Hematopoietic multipotent progenitor cell treated with erythropoietin and hydrocortisone succinate and interleukin-3 and kit ligand, for 4 days (in vitro differentiated cells): ENCODE data around the gene KDELR3.

Source experiments
- DNase-seq: peaks from one replicate; pipeline ENCODE4 v3.0.0-alpha.2; 2015

The KDELR3 gene

DNA sequence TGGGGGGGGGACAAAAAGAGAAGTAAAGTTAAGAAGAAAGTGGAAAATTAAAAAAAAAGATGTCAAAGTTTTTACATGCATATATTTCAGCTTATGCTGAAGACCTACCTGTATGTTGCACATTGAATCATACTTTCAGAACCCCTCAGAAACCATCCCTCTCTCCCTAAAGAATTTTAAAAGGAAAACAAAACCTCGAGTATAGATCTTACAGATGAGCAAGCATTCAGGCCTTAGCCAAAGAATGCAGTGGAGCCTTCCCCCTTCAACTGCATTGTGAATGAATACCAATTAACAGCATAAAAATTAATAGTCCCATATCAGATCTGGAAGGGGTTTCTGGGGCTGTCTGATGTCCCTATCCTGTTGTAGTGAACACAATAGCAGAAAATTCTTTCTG, 16.3 kb downstream of the KDELR3 start:
- no peak for DNase-seq

DNA sequence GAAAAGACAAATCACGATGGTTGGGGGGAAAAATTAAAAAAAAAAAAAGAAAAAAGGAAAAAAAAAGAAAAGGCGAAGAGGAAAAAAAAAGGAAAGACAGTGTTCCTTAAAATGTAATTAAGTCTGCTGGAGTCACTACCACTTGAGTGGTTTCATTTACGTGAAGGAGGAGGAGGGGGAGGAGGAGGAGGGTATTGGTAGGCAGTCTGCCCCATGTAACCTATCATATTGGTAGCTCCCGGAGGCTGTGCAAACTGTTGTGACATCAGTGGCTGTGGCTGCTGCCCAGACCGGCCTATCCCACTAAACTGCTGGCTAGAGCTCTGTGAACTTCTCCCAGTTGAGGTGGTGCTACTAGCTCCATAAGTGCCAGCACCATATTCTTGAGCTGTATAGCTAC, 17.9 kb downstream of the KDELR3 start:
- DNase-seq, result no peak

DNA sequence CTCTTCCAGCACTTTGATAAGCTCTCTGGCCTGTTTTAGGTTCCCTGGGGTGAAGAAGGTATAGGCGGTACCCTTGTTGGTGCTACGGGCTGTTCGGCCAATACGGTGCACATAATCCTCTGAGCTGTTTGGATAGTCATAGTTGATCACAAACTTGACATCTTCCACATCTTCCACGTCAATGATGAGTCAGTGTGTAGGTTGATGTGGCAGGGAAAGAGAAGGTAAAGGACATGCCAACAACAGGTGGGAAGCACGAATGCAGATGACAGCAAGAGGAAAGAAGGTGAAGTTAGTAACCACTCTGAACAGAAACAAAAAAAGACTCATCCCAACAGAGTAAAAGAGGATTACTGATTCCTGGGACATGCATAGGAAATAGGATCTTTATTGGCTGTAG, 20.1 kb downstream of the KDELR3 start:
- no peak for DNase-seq

DNA sequence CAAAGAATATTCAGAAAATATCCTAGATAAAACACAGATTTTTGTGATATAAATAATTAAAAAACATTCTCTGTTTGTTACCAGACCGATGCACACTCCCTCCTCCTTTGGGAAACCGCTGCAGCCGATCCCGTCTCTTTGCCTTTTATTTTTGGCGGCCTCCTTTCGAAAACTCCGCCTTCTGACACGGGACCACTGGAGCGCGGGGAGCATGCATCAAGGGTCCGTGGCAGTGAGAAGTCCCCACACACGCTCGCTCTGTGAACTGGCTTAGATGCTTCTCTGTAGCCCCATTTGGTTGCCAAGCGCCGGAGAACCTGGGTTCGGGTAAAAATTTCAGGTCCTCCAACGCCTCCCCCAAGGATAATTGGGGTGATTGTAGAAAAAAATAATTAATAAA, 21.2 kb downstream of the KDELR3 start:
- no peak for DNase-seq

DNA sequence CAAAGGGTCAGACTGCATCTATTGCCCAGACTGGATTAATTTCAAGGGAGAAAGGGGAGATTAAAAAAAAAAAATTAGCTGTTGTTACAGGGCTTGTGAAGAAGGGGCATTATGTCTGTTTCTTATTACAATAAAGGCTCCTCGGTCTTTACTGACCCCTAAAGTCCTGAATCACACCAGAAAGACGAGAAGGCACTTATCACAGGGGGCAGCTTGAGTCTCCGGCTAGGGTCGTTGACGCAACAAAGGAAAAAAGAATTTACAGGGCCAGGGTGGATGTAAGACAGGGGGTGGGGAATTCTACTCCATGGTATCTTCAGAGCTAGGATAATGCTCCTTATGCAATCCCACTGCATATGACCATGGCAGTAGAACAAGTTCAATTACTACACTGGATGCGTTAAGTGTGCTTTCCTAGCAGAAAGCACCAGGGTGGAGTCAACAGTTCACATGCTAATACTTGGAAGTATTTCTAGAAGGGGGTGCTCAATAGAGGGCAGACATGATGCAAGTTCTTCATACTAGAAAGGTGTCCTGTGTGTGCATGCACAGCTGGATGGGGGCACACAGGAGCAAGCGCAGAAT, 21.8 kb downstream of the KDELR3 start:
- DNase-seq, result no peak

DNA sequence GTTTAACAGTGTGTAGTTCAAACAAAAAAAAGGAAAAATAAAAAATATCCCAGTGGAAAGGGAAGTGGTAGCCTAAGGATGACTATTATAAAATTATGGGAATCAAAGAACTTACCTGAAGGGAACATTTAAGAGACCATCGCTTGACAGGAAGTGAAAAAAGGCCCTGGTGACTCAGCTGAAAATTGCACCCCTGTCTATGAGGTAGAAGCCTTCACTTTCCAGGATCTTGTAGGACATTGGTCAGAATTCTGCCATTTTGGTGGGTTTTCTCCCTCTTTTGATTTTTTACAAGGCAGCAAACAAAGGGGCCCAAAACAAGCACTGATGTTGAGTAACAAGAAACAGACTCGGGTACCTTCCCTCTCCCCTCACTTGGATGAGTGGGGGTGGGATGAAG, 22.6 kb downstream of the KDELR3 start:
- no peak for DNase-seq

DNA sequence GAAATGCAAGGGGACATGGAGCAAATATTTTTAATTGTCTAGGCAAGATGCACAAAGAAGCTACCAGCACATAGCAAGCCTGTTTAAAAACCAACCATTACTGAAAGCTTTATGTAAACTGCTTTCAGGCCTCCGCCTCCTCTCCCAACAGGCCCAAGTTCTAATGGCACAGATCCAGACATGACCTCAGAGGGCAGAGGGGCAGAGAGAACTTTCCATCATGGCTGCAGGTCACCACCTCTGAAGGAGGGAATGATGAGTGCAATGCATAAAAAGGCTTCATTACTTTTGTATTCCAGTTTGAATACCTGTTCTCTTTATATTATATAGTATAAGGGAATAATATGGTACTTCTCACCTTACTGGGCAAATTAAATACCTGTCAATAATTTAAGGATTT, 23.0 kb downstream of the KDELR3 start:
- DNase-seq, result no peak

DNA sequence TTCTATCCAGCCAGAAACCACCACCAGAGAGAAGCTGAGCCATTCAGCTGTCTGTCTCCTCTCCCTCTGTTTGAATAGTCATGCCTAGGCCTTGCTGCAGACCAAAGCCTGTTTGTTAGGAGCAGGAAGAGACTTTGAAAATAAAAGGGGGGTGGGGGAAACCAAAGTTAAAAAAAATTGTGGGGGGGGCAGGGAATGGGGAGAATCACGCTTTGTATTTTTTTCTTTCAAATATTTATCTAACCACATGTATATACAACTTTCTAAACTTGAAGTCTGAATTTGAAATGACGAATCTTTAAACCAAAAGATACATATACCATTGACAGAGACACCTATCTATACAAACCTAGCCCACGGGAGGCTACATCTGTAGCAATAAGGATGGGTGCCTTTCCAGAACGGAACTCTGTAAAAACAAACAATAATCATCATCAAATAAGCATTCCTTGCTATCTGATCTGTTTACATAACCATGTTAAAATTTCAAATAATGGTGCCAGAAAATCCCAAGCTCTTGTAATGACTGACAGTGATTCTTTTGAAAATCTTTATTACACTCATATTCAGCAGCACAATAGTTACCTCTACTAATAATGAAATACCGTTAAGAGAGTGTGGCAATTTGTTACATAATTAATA, 23.9 kb downstream of the KDELR3 start:
- no peak for DNase-seq

DNA sequence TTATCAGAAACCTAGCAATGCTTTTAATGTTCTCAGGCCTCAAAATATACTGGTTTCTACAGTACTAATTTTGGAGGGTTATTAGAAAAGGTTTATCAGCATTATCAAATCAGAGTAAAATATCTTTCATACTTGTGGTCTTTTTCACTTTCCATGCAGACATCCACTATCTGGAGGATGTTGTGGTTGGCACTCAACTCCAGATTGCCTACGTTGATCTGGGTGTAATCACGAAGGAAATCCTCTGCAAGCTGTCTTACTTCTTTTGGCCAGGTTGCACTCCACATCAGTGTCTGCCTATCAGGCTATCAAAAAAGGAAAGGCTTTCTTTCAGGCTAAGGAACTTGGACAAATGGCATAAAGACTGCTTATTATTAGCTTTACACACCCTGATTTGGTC, 26.6 kb downstream of the KDELR3 start:
- peak; percentile 50 for DNase-seq

DNA sequence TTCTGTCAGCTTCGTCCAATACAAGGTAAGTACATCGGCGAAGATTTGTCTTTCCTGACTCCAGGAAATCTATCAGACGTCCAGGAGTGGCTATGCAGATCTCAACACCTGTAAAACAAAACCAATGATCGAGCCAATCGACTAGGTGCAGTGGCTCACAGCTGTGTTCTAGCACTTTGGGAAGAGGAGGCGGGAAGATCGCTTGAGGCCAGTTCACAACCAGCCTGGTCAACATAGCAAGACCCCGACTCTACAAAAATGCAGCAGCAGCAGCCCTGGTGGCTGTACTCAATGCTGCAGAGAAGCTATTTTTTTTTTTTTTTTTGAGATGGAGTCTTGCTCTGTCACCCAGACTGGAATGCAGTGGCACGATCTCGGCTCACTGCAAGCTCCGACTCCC, 27.0 kb downstream of the KDELR3 start:
- DNase-seq, result no peak

DNA sequence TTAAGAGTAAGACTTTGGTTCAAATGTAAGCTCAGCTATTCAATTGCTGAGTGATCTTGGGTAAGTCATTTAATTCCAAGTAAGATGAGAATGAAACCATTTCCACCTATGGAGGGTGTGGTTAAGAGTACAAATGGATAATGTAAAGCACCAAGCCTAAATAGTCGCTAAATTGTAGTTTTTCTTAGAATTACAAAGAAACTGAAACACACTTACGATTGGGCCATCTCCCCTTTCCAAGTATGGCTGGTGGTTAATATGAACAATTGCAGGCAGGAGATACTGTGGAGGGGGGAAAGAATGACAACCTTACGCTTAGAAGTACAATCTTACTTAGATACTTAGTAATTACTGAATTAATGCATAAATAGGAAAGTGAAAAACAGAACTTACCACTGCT, 30.0 kb downstream of the KDELR3 start:
- DNase-seq, result no peak

DNA sequence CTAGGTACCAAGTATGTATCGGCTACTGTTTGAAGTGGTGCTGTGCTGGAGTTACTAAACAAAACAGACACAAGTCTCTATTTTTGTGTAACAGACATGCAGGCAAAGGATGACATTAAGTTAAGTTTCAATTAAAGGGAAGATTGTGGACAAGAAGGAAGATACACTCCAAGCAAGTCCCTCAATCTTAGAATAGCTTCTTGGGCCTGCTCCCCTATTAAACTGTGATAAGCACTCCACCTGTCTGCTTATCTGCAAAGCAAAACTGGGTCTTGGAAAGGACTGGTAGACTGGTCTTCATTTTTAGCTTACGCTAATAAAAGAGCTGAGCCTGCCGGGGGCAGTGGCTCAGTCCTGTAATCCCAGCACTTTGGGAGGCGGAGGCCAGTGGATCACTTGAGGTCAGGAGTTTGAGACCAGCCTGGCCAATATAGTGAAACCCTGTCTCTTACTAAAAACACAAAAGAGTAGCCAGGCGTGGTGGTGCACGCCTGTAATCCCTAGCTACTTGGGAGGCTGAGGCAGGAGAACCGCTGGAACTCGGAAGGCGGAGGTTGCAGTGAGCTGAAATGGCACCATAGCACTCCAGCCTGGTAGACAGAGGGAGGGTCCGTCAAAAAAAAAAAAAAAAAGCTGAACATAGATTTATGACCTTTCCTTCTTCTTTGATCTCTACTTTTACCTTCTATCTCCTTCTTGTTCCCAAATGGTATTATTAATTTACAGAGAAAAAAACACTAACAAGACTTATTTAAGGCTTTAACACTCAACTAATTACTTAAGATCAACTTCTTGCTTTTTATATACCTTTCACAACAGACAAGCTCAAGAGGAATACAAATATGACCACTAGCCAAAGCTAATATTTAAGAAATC, 34.1 kb downstream of the KDELR3 start:
- no peak for DNase-seq

DNA sequence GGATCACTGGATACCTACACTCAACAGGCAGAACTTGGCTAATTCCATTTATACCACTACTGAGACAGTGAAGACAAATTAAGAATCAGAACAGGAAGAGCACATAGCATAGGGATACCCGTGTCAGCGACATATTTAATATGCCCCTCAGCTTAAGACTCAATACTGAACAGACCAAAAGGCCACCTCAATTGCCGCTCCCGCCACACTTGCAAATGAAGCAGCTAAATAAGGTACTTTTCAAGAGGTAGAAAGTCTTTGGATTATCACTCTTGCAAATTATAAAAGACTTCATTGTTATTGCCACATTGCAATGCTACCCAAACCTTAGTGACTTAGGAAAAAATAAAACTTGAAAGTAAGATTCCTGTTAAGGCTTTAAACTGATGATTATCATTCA, 35.1 kb downstream of the KDELR3 start:
- DNase-seq, result no peak

DNA sequence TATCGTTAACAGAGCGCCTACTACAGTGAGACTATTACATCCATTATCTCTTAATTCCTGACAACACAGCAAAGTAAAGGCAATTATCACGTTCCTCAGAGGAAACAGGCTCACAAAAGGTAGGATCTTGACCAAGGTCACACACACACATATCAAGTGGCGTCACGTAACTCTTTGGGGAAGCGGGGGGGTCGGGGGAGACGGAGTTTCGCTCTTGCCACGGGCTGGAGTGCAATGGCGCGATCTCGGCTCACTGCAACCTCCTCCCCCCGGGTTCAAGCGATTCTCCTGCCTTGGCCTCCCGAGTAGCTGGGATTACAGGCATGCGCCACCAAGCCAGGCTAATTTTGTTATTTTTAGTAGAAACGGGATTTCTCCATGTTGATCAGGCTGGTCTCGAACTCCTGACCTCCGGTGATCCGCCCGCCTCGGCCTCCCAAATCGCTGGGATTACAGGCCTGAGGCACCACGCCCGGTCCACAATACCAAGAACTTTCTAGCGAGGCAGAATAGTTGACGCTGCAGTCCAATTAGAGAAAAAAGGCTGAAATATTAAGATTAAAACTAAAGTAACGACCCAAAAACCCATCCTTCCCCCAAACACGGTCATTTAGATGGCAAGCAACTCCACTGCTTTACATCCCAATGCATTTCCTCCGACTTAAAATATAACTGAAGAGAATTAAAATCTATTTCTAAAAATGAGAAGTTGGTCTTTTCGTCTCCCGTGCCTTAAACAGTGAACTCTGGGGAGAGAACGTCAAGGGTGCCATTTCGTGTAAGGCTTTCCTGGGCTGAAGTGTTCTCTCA, 37.0 kb downstream of the KDELR3 start:
- peak; percentile 85 for DNase-seq

DNA sequence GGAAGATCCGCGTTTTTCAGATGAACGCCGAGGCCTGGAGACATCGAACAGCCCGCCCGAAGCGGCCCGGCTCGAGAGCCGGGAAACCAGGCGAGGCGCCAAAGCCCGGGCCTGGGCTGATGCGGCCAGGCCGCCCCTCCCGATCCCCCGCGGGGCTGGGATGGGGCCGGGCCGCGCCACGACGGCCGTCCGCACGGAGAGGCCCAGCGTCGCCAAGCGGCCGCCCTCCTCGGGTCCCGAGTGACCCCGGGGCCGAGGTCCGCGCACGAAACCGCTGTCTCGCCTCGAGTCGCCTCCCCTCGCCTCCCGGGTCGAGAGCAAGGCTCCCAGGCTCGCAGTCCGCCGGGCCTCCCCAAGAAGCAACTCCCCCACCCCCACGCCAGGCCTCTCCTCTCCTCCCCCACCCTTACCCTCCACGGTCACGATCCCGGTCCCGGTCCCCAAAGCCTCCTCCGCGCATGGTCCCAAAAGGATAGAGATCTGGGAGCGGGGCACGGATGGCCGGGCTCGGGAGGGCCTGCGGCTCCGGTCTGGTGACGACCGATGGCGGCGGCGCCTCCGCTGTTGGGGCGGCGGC, 37.7 kb downstream of the KDELR3 start:
- DNase-seq, result peak; percentile 72

DNA sequence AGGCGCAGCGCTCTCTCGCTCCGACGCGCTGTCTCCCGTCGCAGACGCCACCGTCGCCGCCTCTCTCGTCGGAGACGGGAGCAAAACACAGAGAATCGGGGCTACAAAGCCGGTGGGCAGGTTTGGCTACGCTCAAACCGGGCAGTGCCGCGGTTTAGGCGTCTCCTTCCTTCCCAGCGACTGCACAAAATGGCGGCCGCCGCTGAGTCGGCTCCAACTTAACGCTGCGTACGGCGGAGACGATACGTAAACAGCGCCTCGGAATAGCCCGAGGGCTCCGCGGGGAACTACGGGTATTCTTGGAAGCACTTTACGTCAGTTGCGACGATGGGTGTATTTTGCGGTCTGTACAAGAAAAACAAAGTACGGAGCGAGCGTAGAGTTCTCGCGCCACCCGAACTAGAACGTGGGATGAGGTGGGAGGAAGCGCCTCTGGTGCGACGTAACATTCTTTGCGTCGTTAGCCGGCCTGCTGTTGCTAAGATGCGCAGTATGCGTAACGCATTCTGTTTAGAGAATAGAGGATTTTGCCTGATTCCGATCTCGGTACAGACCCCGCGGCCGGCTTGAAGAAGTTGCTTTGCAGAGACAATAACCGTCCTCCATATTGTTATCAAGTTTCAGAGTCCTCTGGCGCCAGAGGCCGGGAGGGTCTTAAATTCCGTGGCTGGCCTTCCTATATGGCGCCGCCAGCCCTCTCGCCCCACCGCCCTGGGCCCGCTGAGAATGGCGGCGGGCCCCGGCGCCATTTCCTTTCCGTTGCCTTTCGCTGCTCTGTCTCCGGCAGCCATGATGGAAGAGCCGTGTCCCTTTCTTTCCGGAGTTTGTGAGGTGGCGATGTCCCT, 38.4 kb downstream of the KDELR3 start, which contains the start of gene DDX17:
Gene DDX17, minus strand, starts transcription at position 194 of the 845 bp plus-strand sequence.
- DNase-seq, result peak; percentile 99

DNA sequence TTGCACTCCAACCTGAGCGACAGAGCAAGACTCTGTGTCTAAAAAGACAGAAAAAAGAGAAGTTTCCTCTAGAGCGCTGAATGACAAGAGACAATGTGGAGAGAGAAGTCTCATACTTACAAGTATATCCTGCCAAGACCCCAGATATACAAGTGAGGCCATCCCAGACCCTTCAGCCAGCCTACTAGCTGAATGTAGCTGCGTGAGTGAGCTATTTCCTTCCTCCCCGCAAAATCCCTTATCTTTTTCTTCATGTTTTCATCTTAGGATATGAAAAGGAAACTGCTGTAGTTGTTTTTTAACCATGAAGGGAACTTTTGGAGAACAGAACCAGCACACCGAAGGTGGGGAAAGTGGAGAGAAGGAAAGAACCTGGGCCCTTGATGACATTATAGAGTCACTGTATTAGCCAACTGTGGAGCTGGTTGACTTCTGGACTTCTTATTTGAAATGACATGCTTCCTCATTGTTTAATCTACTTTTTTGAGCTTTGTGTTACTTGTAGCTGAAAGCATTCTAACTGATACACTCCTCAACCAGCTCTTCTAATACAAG, 42.6 kb downstream of the KDELR3 start:
- DNase-seq, result peak; percentile 41

DNA sequence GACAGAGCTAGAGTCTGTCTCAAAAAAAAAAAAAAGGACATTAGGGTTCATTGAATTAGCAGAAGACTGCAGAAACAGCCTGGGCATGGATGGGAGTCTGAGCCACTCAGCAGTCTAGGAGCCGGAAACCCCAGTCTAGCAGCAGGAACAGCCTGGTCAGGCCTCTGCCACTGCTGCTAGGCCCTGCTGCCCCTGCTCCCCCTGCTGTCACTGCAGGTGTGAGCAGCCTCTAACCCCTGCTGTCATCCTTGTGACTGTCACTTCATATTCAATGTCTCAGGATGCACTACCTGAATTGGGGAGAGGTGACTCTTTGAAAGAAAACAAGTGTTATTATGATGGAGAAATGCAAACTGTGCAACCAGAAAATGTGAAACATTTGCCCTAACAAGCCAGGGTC, 45.2 kb downstream of the KDELR3 start:
- peak; percentile 74 for DNase-seq

DNA sequence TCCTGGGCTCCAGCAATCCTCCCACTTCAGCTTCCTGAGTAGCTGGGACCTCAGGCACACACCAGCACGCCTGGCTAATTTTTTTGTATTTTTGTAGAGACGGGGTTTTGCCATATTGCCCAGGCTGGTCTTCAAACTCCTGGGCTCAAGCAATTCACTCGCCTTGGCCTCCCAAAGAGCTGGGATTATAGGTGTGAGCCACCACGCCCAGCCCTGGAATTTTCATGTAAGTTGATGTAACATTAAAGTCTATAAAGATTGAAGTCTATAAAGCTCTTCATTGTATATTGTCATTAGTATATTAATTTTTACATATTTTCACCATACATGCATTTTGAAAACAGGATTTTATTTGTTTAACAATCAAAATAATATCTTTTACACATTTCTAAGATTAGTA, 50.7 kb downstream of the KDELR3 start:
- DNase-seq, result no peak

DNA sequence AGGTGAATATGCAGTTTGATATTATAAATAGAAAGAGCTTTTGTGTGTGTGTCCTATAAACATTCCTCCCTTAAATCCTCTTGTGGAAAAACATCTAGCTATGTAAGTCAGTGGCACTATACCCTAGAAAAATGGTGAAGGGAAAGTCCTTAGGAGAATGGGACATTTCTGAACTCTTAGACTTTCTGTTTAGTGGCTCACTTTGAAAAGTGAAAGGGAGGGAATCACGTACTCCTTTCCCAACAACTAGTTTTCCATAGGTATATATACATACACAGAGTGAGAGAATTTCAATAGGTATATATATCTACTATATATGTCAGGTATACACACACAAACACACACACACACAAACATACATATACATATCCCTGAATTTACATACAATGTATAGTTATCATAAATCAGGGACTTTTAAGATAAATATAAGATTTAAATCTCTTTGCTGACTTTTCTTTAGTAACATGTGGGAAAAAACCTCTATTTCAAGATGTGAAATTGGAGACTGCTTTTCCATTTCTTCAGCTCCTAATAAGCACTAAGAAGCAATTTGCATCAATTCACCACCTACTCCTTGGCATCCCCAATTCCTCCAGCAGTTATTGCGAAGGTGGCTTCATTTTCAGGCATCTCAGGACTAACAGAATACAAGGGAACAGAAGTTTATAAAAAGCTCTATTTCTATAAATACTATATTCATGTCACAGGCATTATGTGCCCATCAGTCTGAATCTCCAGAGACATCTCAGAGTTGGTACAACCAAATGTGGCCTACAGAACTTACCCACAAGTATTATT, 51.8 kb downstream of the KDELR3 start:
- DNase-seq, result no peak

DNA sequence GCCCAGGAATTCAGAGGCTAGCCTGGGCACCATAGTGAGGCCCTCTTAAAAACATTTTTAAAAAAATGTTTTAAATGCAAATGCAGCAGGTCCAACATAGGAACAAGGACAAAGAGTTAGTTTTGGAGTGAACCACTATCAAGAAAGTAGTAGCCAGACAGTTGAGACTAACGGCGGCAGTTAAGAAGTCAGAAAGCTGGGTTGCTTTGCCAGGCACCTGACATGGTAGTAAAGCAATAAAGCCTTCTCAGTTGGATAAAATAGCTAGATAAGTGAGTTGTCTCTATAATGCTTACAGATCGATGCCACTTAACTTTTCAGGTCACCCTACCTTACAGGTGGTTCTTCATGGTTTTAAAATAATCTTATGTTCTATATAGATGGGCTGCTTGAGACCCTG, 55.1 kb downstream of the KDELR3 start:
- DNase-seq, result no peak
